Tibial nerve (tissue), 4 donors: Measurements from ENCODE around the gene HAGH. TPM values are rescaled to one million over a fixed set of nuclear protein-coding genes. Genes with fewer than 3 reads are reported as not detected.
"Not testable (repeated sequence)": the region's sequence is repeated elsewhere in the genome, so short reads cannot be mapped to it uniquely, and the experiment has no call there.

Source experiments
- DNase-seq, 2 donors: peaks; one replicate each; pipeline ENCODE4 v3.0.0-alpha.2; 2019; ENCODE audit warnings: low spot score in 2 of 2
- H3K27ac ChIP-seq, 4 donors: fragments of 200-600 bp; sonication (generic) in 3 of 4; one replicate each; pipeline ENCODE4 v1.5.1; 2017 to 2019; ENCODE audit warnings: mild to moderate bottlenecking in 1 of 4
- H3K27me3 ChIP-seq, 2 donors: fragments of 200-600 bp; sonication (generic) in 1 of 2; one replicate each; pipeline versions ENCODE4 v1.5.1 to v1.6.0; 2017 to 2019
- H3K36me3 ChIP-seq, 3 donors: fragments of 200-600 bp; sonication (generic); one replicate each; pipeline ENCODE4 v1.5.1; 2018 to 2019
- H3K4me1 ChIP-seq, 4 donors: fragments of 200-600 bp; sonication (generic) in 3 of 4; one replicate each; pipeline ENCODE4 v1.5.1; 2017 to 2019
- H3K4me3 ChIP-seq, 4 donors: fragments of 200-600 bp; sonication (generic) in 3 of 4; one replicate each; pipeline ENCODE4 v1.5.1; 2017 to 2019; ENCODE audit warnings: mild to moderate bottlenecking in 1 of 4, moderate library complexity in 1 of 4
- H3K9me3 ChIP-seq, 4 donors: fragments of 200-600 bp; sonication (generic) in 3 of 4; one replicate each; pipeline ENCODE4 v1.5.1; 2017 to 2019
- CTCF ChIP-seq, 5 experiments: fragments of 200-600 bp in 3 of 5; fragments of 450-650 bp in 2 of 5; sonication (generic) in 3 of 5; IDR thresholded peaks; one replicate each; pipeline ENCODE4 v1.5.1; 2016 to 2019; ENCODE audit warnings: antibody characterized with exemption in 5 of 5, mild to moderate bottlenecking in 3 of 5, moderate library complexity in 2 of 5
- EP300 ChIP-seq, 2 donors: sonication (generic); formaldehyde crosslinking; IDR thresholded peaks; one replicate each; pipeline ENCODE4 v1.6.1; 2017; ENCODE audit warnings: antibody characterized with exemption in 2 of 2, mild to moderate bottlenecking in 1 of 2
- POLR2A ChIP-seq, 2 donors: fragments of 450-650 bp; IDR thresholded peaks; one replicate each; pipeline ENCODE4 v1.6.1; 2017; ENCODE audit warnings: antibody characterized with exemption in 2 of 2, mild to moderate bottlenecking in 2 of 2, moderate library complexity in 2 of 2
- WGBS, 2 donors: methylation state at CpG; one replicate each; pipeline ENCODE4 v1.1.5; 2018; 5-methylcytosine and 5-hydroxymethylcytosine counted together
- total RNA-seq, 4 donors: library from RNA; depleted of rRNA; stranded (reverse); fragments of >200 nt; gene quantifications; one replicate each; pipeline ENCODE4 v1.1.0, GENCODE V29; 2016

HAGH gene
- total RNA-seq: 100 to 1,000 TPM in 2 of 4 donors, 10 to 100 TPM in 2; 89.2 to 161 (median 100) TPM

GRCh38 chr16:1826691-1827573 lies at the start of gene HAGH, which contains the start of gene FAHD1:
HAGH (minus strand) TSS chr16:1826825; CDS start chr16:1826787, 38 bp downstream.
FAHD1 (plus strand) TSS chr16:1827206; CDS start chr16:1827239, 33 bp downstream.
- WGBS, 2 donors: 1% methylated on average over 27 to 73 of the region's 104 CpGs
- Histone ChIP-seq H3K36me3 (peaks cover 0 to 40% (median 10%) of the 10 kb centered on the region in 3 donors), H3K4me1 (peaks cover 0 to 63% (median 23%) of the 10 kb centered on the region in 4 donors), H3K9me3 (no peaks in the 10 kb centered on the region), H3K27me3 (no peaks in the 10 kb centered on the region), H3K4me3 (peak within 1 kb of the TSS; percentile 59 to 77 (median 71)), H3K27ac (peak within 1 kb of the TSS; percentile 22 to 86 (median 75))
- TF ChIP-seq CTCF (IDR thresholded peaks at IDR 0.05) (peak in 2 of 5 experiments; percentile 23 to 72), POLR2A (IDR thresholded peaks at IDR 0.05) (peak in 1 of 2 donors; percentile 16), EP300 (IDR thresholded peaks at IDR 0.05) (peak; percentile 75 to 98)
- peak; percentile 88 to 92 for DNase-seq

GRCh38 chr16:1876066-1876465 lies 49.4 kb upstream of the HAGH start:
- peaks cover 0 to 85% of the 10 kb centered on the region in 2 donors for H3K27me3 ChIP-seq
- H3K4me1 ChIP-seq, H3K36me3 ChIP-seq, H3K4me3 ChIP-seq, H3K27ac ChIP-seq, H3K9me3 ChIP-seq, DNase-seq: not testable (repeated sequence)
- 84 to 89% methylated on average over 13 of the region's 13 CpGs for WGBS, 2 donors

GRCh38 chr16:1874854-1875253 lies 48.2 kb upstream of the HAGH start:
- Histone ChIP-seq H3K36me3 (no peaks in the 10 kb centered on the region), H3K4me1 (peaks cover 0 to 6% (median 0%) of the 10 kb centered on the region in 4 donors), H3K27ac (no peak overlapping the region), H3K4me3 (no peak overlapping the region), H3K27me3 (peaks cover 0 to 74% of the 10 kb centered on the region in 2 donors), H3K9me3 (no peaks in the 10 kb centered on the region)
- TF ChIP-seq EP300 (IDR thresholded peaks at IDR 0.05): no peak
- TF ChIP-seq CTCF (IDR thresholded peaks at IDR 0.05): no peak
- no peak for TF ChIP-seq POLR2A (IDR thresholded peaks at IDR 0.05)
- DNase-seq: no peak
- WGBS, 2 donors: 24 to 31% methylated on average over 6 of the region's 6 CpGs

GRCh38 chr16:1871974-1872635 lies 45.5 kb upstream of the HAGH start, which contains the start of gene MEIOB:
MEIOB (minus strand) TSS chr16:1872164; CDS start chr16:1868175, 3,989 bp downstream.
- Histone ChIP-seq H3K9me3 (no peaks in the 10 kb centered on the region), H3K27ac (no peak within 1 kb of the TSS), H3K4me3 (peak within 1 kb of the TSS in 1 of 4 donors; percentile 20), H3K4me1 (peaks cover 0 to 6% (median 0%) of the 10 kb centered on the region in 4 donors), H3K36me3 (no peaks in the 10 kb centered on the region), H3K27me3 (peaks cover 0 to 57% of the 10 kb centered on the region in 2 donors)
- no peak for DNase-seq
- TF ChIP-seq CTCF (IDR thresholded peaks at IDR 0.05) (no peak), EP300 (IDR thresholded peaks at IDR 0.05) (no peak), POLR2A (IDR thresholded peaks at IDR 0.05) (no peak)
- 10 to 11% methylated on average over 23 to 51 of the region's 68 CpGs for WGBS, 2 donors

GRCh38 chr16:1870365-1871082 lies 43.9 kb upstream of the HAGH start:
- WGBS, 2 donors: 55 to 63% methylated on average over 9 of the region's 9 CpGs
- DNase-seq: no peak
- no peak overlapping the region for H3K4me3 ChIP-seq
- peaks cover 0 to 47% of the 10 kb centered on the region in 2 donors for H3K27me3 ChIP-seq
- H3K9me3 ChIP-seq: no peaks in the 10 kb centered on the region
- H3K4me1 ChIP-seq: peaks cover 0 to 6% (median 0%) of the 10 kb centered on the region in 4 donors
- no peaks in the 10 kb centered on the region for H3K36me3 ChIP-seq
- H3K27ac ChIP-seq: no peak overlapping the region
- TF ChIP-seq EP300 (IDR thresholded peaks at IDR 0.05) (no peak), POLR2A (IDR thresholded peaks at IDR 0.05) (no peak)
